Measurements from ENCODE around the gene ATF7.

The ATF7 gene

DNA sequence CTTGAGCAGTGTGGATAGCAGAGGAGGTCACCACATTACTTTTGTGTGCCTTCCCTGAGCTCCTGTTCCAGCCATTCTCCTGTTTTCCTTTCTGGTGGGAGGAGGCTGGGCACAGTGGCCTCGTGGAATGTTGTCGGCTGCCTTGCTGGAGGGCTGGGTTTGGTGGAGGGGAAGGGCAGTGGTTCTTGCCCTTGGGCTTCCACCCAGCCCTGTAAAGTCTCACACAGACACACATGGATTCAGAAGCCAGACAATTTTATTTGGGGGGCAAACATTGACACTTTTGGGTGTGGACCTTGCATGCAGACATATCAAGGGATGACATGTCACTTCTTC is 119.8 kb downstream of the ATF7 start:
- no peak overlapping the region for H3K9ac ChIP-seq (ENCODE audit: low read length)
- H2AFZ ChIP-seq (ENCODE audit: low read depth, low read length), result no peak overlapping the region
- H3K27me3 ChIP-seq (ENCODE audit: low read depth, low read length), result no peaks in the 10 kb centered on the region
- H3K4me3 ChIP-seq (ENCODE audit: low read length), result no peak overlapping the region
- H3K4me1 ChIP-seq (ENCODE audit: low read length), result peaks cover 10% of the 10 kb centered on the region
- H3K9me3 ChIP-seq (ENCODE audit: insufficient read depth, low read length), result no peaks in the 10 kb centered on the region
- H3K79me2 ChIP-seq (ENCODE audit: low read length), result peaks cover 17% of the 10 kb centered on the region
- H3K4me2 ChIP-seq (ENCODE audit: low read length), result no peak overlapping the region
- TF ChIP-seq CTCF (IDR thresholded peaks at IDR 0.05; ENCODE audit: low read depth, low read length) (no peak), EZH2phosphoT487 (IDR thresholded peaks at IDR 0.05; ENCODE audit: low read depth) (no peak)
- no peak overlapping the region for H3K27ac ChIP-seq (ENCODE audit: low read length)
- H3K36me3 ChIP-seq (replicated peaks; ENCODE audit: low read depth, low read length), result peaks cover 4% of the 10 kb centered on the region
- no peaks in the 10 kb centered on the region for H4K20me1 ChIP-seq (ENCODE audit: insufficient read depth, low read length)

GRCh38 chr12:53505555-53506449 is 120.4 kb downstream of the ATF7 start:
- Histone ChIP-seq H3K27me3 (ENCODE audit: low read depth, low read length) (no peaks in the 10 kb centered on the region), H3K4me3 (ENCODE audit: low read length) (no peak overlapping the region), H4K20me1 (ENCODE audit: insufficient read depth, low read length) (no peaks in the 10 kb centered on the region), H3K79me2 (ENCODE audit: low read length) (peaks cover 17% of the 10 kb centered on the region), H3K9ac (ENCODE audit: low read length) (no peak overlapping the region), H3K9me3 (ENCODE audit: insufficient read depth, low read length) (no peaks in the 10 kb centered on the region), H3K4me2 (ENCODE audit: low read length) (no peak overlapping the region), H3K27ac (ENCODE audit: low read length) (no peak overlapping the region), H3K36me3 (replicated peaks; ENCODE audit: low read depth, low read length) (peaks cover 4% of the 10 kb centered on the region), H2AFZ (ENCODE audit: low read depth, low read length) (no peak overlapping the region), H3K4me1 (ENCODE audit: low read length) (peaks cover 10% of the 10 kb centered on the region)
- no peak for TF ChIP-seq EZH2phosphoT487 (IDR thresholded peaks at IDR 0.05; ENCODE audit: low read depth)
- no peak for TF ChIP-seq CTCF (IDR thresholded peaks at IDR 0.05; ENCODE audit: low read depth, low read length)

- H3K9ac ChIP-seq (ENCODE audit: low read length), result no peak overlapping the region
- peaks cover 13% of the 10 kb centered on the region for H3K4me1 ChIP-seq (ENCODE audit: low read length)
- no peak overlapping the region for H2AFZ ChIP-seq (ENCODE audit: low read depth, low read length)
- no peak overlapping the region for H3K27ac ChIP-seq (ENCODE audit: low read length)
- peaks cover 17% of the 10 kb centered on the region for H3K79me2 ChIP-seq (ENCODE audit: low read length)
- no peaks in the 10 kb centered on the region for H4K20me1 ChIP-seq (ENCODE audit: insufficient read depth, low read length)
- H3K4me2 ChIP-seq (ENCODE audit: low read length), result no peak overlapping the region
- no peak overlapping the region for H3K4me3 ChIP-seq (ENCODE audit: low read length)
- H3K9me3 ChIP-seq (ENCODE audit: insufficient read depth, low read length), result no peaks in the 10 kb centered on the region
- TF ChIP-seq CTCF (IDR thresholded peaks at IDR 0.05; ENCODE audit: low read depth, low read length) (no peak), EZH2phosphoT487 (IDR thresholded peaks at IDR 0.05; ENCODE audit: low read depth) (no peak)
- peaks cover 4% of the 10 kb centered on the region for H3K36me3 ChIP-seq (replicated peaks; ENCODE audit: low read depth, low read length)
- H3K27me3 ChIP-seq (ENCODE audit: low read depth, low read length), result no peaks in the 10 kb centered on the region
Observed at GRCh38 chr12:53505086-53505485, 121.1 kb downstream of the ATF7 start.

DNA sequence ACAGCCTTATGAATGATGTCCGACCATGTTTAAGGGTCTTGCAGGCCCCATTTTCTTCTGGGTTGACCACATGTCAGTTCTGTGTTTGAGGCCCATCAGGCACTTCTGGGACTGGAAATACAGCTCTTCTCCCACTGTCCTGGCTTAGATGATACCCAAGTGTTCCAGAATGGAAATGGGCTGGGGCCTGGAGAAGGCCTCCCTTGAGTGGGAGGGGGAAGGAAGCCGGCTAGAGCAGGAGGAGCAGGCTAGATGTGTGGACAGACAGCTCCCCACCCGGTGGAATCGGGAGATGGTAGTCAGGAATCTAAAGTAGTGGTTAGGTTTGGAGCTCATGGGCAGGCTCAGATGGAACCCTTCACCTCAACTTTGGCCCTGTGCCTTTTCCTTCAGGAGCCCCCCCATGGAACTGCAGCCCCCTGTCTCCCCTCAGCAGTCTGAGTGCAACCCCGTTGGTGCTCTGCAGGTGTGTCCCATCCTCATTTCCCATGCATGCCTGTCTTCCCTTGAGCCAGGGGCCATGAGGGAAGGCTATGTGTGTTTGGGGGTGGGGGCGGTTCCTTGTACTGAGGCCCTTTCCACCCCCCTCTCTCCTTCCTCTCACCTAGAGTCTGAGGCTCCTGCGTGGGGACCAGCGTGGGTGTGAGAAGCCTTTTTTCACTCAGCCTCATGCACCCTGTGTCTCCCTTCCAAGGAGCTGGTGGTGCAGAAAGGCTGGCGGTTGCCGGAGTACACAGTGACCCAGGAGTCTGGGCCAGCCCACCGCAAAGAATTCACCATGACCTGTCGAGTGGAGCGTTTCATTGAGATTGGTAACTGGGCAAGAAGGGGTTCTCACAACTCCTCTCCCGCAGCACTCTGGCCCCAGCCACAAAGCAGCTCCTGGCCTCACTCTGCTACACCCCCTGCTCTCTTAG is 121.9 kb downstream of the ATF7 start:
- no peak for TF ChIP-seq CTCF (IDR thresholded peaks at IDR 0.05; ENCODE audit: low read depth, low read length)
- TF ChIP-seq EZH2phosphoT487 (IDR thresholded peaks at IDR 0.05; ENCODE audit: low read depth), result no peak

More for the DNA sequence above, 121.9 kb downstream of the ATF7 start:
- no peak overlapping the region for H3K4me3 ChIP-seq (ENCODE audit: low read length)
- H2AFZ ChIP-seq (ENCODE audit: low read depth, low read length), result no peak overlapping the region
- no peaks in the 10 kb centered on the region for H3K9me3 ChIP-seq (ENCODE audit: insufficient read depth, low read length)
- peaks cover 17% of the 10 kb centered on the region for H3K79me2 ChIP-seq (ENCODE audit: low read length)
- H4K20me1 ChIP-seq (ENCODE audit: insufficient read depth, low read length), result no peaks in the 10 kb centered on the region
- peaks cover 4% of the 10 kb centered on the region for H3K36me3 ChIP-seq (replicated peaks; ENCODE audit: low read depth, low read length)
- H3K27me3 ChIP-seq (ENCODE audit: low read depth, low read length), result no peaks in the 10 kb centered on the region
- no peak overlapping the region for H3K4me2 ChIP-seq (ENCODE audit: low read length)
- peaks cover 17% of the 10 kb centered on the region for H3K4me1 ChIP-seq (ENCODE audit: low read length)
- H3K9ac ChIP-seq (ENCODE audit: low read length), result no peak overlapping the region
- no peak overlapping the region for H3K27ac ChIP-seq (ENCODE audit: low read length)

Measured in OCI-LY3 (cell line).